Erythroblast (primary cell): Measurements from ENCODE around the gene PTPRN.

Experiments used
- GATA1 ChIP-seq: IDR thresholded peaks from 2 replicates; pipeline ENCODE4 v1.6.1; 2011; ENCODE audit warnings: low read depth, mild to moderate bottlenecking, control low read depth, low read length, moderate library complexity
- POLR2A ChIP-seq: IDR thresholded peaks from 2 replicates; pipeline ENCODE4 v1.6.1; 2011; ENCODE audit warnings: mild to moderate bottlenecking, low read length

DNA sequence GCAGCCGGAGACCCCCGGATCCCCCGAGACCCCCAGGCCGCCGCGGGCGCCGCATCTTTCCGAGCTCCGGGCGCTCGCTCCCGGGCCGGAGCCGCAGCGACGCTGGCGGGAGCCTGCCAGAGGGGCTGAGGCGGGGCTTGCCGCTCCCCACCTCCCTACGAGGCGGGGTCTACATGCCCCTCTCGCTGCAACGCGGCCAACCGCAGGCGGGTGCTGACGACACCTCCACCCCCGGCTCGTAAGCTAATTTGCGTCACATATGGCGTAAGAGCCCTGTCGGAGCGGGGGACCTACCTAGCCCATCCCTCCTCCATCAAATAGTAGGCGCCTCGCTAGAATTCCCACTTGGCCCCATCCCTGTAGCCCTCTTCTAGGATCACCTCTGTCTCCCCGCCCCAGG, at the start of gene PTPRN:
- TF ChIP-seq POLR2A (no peak), GATA1 (no peak)
